Measurements from ENCODE around the gene LPCAT2. TPM values are rescaled to one million over a fixed set of nuclear protein-coding genes. Genes with fewer than 3 reads are reported as not detected.
A peak's percentile ranks its signal among the peaks of the same experiment; 100 is the strongest.

The LPCAT2 gene
- polyA plus RNA-seq, 2 of the 4 experiments (the other 2 are of a cell fraction) = 8.0 to 16.3 TPM

DNA sequence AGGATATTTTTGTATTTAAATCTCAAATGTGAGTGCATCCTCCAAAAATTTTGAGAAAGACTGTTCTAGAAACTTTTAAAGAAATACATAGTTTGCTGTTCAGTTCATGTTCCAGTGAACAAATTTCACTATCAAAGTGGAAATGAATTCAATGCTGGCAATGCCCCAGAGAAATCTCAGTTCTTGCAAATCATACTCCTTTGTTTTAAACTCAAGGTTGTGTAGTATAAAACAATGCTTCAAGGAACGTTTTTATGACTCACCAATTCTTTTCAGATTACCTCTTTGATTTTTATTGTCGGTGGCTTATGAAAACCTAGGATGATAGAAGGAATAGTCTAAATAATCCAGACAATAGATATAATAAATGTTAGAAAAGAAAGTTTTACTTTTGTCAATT, 17.6 kb downstream of the LPCAT2 start:
- no peak for TF ChIP-seq HEYL (CRISPR knock-in tag; IDR thresholded peaks at IDR 0.05)
- no peak for TF ChIP-seq MAZ (IDR thresholded peaks at IDR 0.05; ENCODE audit: borderline replicate concordance, low read depth, low read length)
- no peak for TF ChIP-seq RCOR1 (IDR thresholded peaks at IDR 0.05; ENCODE audit: low read depth, low read length)
- no peak for TF ChIP-seq MYC (IDR thresholded peaks at IDR 0.05; ENCODE audit: borderline replicate concordance, low read length)
- TF ChIP-seq RAD21 (conservative IDR thresholded peaks at IDR 0.05 in 1 of 2, IDR thresholded peaks at IDR 0.05 in 1 of 2) = no peak
- no peak for TF ChIP-seq FOSL2 (IDR thresholded peaks at IDR 0.05)
- TF ChIP-seq FOSL2 (CRISPR knock-in tag; IDR thresholded peaks at IDR 0.05) = peak; percentile 6; the same call in 1 of the 2 replicates
- TF ChIP-seq, protein P1, sequence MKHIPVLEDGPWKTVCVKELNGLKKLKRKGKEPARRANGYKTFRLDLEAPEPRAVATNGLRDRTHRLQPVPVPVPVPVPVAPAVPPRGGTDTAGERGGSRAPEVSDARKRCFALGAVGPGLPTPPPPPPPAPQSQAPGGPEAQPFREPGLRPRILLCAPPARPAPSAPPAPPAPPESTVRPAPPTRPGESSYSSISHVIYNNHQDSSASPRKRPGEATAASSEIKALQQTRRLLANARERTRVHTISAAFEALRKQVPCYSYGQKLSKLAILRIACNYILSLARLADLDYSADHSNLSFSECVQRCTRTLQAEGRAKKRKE (CRISPR knock-in tag; IDR thresholded peaks at IDR 0.05; ENCODE audit: low read depth) = no peak
- TF ChIP-seq EHF (CRISPR knock-in tag; IDR thresholded peaks at IDR 0.05) = no peak
- CTCF ChIA-PET = interaction anchor here (8.2 kb wide), 1 partner anchor 61 kb away, joined by 47 read pairs; no protein-coding TSS in a partner anchor
- FAIRE-seq = no peak
- POLR2A ChIA-PET = no interaction called here
- H3K4me3 ChIP-seq = no peak overlapping the region
- 32% methylated on average over 2 of the region's 2 CpGs for WGBS (ENCODE audit: missing lambda C conversion rate)
- no peak overlapping the region for H3K4me2 ChIP-seq
- no peak overlapping the region for H3K27ac ChIP-seq
- no peak for ATAC-seq
- no peaks in the 10 kb centered on the region for H3K4me1 ChIP-seq
- H3K9me3 ChIP-seq = no peaks in the 10 kb centered on the region
- DNase-seq (ENCODE audit: low read depth in 1 of 2, low spot score in 1 of 2) = no peak

DNA sequence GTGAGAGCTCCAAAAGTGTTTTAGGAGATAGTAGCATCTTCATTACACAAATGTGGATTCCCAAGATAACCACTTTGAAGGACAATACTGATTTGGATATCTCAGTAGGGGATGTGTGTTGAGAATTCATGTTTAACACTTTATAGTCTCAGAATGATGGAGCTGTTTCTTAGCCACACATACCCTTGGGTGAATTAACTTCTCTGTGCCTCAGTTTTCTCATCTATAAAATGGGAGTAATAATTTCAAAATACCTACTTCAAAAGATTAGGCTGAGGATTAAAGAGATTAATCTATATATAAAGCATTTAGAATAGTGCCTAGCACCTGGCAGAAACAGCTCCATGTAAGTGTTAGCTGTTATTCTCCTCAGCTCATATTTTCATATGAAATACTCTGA, 19.0 kb downstream of the LPCAT2 start:
- CTCF ChIA-PET = interaction anchor here (1.6 to 8.2 kb wide), 2 partner anchors 21 to 63 kb away, joined by 3 to 47 read pairs; no protein-coding TSS in a partner anchor
- DNase-seq (ENCODE audit: low read depth in 1 of 2, low spot score in 1 of 2) (no peak), ATAC-seq (no peak), FAIRE-seq (no peak)
- Histone ChIP-seq H3K9me3 (no peaks in the 10 kb centered on the region), H3K27ac (no peak overlapping the region), H3K4me1 (no peaks in the 10 kb centered on the region), H3K4me3 (no peak overlapping the region), H3K4me2 (no peak overlapping the region)
- POLR2A ChIA-PET = no interaction called here
- TF ChIP-seq ZC3H11A (IDR thresholded peaks at IDR 0.05) = no peak
- TF ChIP-seq, protein P2, sequence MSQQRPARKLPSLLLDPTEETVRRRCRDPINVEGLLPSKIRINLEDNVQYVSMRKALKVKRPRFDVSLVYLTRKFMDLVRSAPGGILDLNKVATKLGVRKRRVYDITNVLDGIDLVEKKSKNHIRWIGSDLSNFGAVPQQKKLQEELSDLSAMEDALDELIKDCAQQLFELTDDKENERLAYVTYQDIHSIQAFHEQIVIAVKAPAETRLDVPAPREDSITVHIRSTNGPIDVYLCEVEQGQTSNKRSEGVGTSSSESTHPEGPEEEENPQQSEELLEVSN (IDR thresholded peaks at IDR 0.05; ENCODE audit: borderline replicate concordance, low read depth) = no peak
- no peak for TF ChIP-seq MAFK (IDR thresholded peaks at IDR 0.05; ENCODE audit: partially characterized antibody)
- no peak for TF ChIP-seq HOXB13 (CRISPR knock-in tag; IDR thresholded peaks at IDR 0.05; ENCODE audit: low read depth)
- no peak for TF ChIP-seq NR3C1 (IDR thresholded peaks at IDR 0.05)
- no peak for TF ChIP-seq ESRRA (IDR thresholded peaks at IDR 0.05; ENCODE audit: borderline replicate concordance, low read length)
- no peak for TF ChIP-seq ZNF302 (CRISPR knock-in tag; IDR thresholded peaks at IDR 0.05)
- TF ChIP-seq, protein P3, sequence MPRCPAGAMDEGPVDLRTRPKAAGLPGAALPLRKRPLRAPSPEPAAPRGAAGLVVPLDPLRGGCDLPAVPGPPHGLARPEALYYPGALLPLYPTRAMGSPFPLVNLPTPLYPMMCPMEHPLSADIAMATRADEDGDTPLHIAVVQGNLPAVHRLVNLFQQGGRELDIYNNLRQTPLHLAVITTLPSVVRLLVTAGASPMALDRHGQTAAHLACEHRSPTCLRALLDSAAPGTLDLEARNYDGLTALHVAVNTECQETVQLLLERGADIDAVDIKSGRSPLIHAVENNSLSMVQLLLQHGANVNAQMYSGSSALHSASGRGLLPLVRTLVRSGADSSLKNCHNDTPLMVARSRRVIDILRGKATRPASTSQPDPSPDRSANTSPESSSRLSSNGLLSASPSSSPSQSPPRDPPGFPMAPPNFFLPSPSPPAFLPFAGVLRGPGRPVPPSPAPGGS (IDR thresholded peaks at IDR 0.05) = no peak

DNA sequence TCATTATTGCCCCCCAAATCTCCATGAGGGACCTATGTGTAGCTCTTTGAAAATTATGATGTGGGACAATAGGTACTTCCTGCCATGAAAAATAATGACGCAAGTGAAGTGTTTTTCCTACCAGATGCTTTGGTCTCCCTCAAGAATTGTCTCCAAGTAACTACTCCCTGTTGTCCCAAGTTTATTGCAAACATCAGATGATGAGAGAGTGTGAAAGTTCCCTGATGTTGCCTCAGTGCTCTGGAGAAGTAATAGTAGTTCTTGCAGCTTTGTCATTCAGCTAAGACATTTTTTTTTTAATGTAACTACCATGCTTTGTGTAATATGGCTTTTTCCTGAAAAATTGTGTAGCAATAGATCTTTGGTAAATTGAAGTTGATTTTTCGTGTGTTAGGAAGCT, 20.1 kb downstream of the LPCAT2 start:
- CTCF ChIA-PET = interaction anchor here (0.9 to 8.2 kb wide), 2 partner anchors 15 to 64 kb away, joined by 3 to 47 read pairs; no protein-coding TSS in a partner anchor
- FAIRE-seq (no peak), DNase-seq (ENCODE audit: low read depth in 1 of 2, low spot score in 1 of 2) (no peak), ATAC-seq (no peak)
- Histone ChIP-seq H3K27ac (no peak overlapping the region), H3K9me3 (no peaks in the 10 kb centered on the region), H3K4me2 (no peak overlapping the region), H3K4me1 (no peaks in the 10 kb centered on the region), H3K4me3 (no peak overlapping the region)
- POLR2A ChIA-PET = no interaction called here
- 60% methylated on average over 2 of the region's 2 CpGs for WGBS (ENCODE audit: missing lambda C conversion rate)
- no peak for TF ChIP-seq TP53 (CRISPR knock-in tag; IDR thresholded peaks at IDR 0.05)
- no peak for TF ChIP-seq TFCP2L1 (CRISPR knock-in tag; IDR thresholded peaks at IDR 0.05)
- no peak for TF ChIP-seq HOXB13 (CRISPR knock-in tag; IDR thresholded peaks at IDR 0.05; ENCODE audit: low read depth)
- TF ChIP-seq GATA3 (IDR thresholded peaks at IDR 0.05; ENCODE audit: borderline replicate concordance) = no peak
- TF ChIP-seq NR3C1 (IDR thresholded peaks at IDR 0.05) = no peak
- TF ChIP-seq, protein P4, sequence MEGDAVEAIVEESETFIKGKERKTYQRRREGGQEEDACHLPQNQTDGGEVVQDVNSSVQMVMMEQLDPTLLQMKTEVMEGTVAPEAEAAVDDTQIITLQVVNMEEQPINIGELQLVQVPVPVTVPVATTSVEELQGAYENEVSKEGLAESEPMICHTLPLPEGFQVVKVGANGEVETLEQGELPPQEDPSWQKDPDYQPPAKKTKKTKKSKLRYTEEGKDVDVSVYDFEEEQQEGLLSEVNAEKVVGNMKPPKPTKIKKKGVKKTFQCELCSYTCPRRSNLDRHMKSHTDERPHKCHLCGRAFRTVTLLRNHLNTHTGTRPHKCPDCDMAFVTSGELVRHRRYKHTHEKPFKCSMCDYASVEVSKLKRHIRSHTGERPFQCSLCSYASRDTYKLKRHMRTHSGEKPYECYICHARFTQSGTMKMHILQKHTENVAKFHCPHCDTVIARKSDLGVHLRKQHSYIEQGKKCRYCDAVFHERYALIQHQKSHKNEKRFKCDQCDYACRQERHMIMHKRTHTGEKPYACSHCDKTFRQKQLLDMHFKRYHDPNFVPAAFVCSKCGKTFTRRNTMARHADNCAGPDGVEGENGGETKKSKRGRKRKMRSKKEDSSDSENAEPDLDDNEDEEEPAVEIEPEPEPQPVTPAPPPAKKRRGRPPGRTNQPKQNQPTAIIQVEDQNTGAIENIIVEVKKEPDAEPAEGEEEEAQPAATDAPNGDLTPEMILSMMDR (IDR thresholded peaks at IDR 0.05) = no peak
- TF ChIP-seq, protein P5, sequence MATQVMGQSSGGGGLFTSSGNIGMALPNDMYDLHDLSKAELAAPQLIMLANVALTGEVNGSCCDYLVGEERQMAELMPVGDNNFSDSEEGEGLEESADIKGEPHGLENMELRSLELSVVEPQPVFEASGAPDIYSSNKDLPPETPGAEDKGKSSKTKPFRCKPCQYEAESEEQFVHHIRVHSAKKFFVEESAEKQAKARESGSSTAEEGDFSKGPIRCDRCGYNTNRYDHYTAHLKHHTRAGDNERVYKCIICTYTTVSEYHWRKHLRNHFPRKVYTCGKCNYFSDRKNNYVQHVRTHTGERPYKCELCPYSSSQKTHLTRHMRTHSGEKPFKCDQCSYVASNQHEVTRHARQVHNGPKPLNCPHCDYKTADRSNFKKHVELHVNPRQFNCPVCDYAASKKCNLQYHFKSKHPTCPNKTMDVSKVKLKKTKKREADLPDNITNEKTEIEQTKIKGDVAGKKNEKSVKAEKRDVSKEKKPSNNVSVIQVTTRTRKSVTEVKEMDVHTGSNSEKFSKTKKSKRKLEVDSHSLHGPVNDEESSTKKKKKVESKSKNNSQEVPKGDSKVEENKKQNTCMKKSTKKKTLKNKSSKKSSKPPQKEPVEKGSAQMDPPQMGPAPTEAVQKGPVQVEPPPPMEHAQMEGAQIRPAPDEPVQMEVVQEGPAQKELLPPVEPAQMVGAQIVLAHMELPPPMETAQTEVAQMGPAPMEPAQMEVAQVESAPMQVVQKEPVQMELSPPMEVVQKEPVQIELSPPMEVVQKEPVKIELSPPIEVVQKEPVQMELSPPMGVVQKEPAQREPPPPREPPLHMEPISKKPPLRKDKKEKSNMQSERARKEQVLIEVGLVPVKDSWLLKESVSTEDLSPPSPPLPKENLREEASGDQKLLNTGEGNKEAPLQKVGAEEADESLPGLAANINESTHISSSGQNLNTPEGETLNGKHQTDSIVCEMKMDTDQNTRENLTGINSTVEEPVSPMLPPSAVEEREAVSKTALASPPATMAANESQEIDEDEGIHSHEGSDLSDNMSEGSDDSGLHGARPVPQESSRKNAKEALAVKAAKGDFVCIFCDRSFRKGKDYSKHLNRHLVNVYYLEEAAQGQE (IDR thresholded peaks at IDR 0.05) = no peak
- no peak for TF ChIP-seq PHF8 (IDR thresholded peaks at IDR 0.05; ENCODE audit: borderline replicate concordance, low read depth)
- TF ChIP-seq, protein P6, sequence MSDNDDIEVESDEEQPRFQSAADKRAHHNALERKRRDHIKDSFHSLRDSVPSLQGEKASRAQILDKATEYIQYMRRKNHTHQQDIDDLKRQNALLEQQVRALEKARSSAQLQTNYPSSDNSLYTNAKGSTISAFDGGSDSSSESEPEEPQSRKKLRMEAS (IDR thresholded peaks at IDR 0.05) = no peak
- TF ChIP-seq EP300 (IDR thresholded peaks at IDR 0.05) = no peak
- TF ChIP-seq NPAS2 (CRISPR knock-in tag; IDR thresholded peaks at IDR 0.05; ENCODE audit: borderline replicate concordance) = no peak
- TF ChIP-seq FOXS1 (CRISPR knock-in tag; IDR thresholded peaks at IDR 0.05) = no peak
- no peak for TF ChIP-seq EHF (CRISPR knock-in tag; IDR thresholded peaks at IDR 0.05)
